A549 (cell line): ENCODE results near the gene OR10G8. TPM values are rescaled to one million over a fixed set of nuclear protein-coding genes. Genes with fewer than 3 reads are reported as not detected.

ENCODE experiments used
- ATAC-seq, 2 experiments: fragments of 200-7000 bp in 1 of 2; fragments of >200 bp in 1 of 2; cut with Nextera tagmentation in 1 of 2; cut with Tn5 transposase in 1 of 2; 3 replicates each; pipeline versions ENCODE4 v1.8.0 to v1.9.1; 2018 to 2020; ENCODE audit warnings: mild to moderate bottlenecking in 1 of 2, moderate library complexity in 1 of 2
- CTCF ChIA-PET: fragments of 300-600 bp; sonication (Branson Sonifier 250); formaldehyde crosslinking; extraction: SDS; loops from one replicate; lab custom pipeline; 2021; ENCODE audit warnings: antibody characterized with exemption, inconsistent platforms; lab: Yijun Ruan, JAX
- POLR2A ChIA-PET: fragments of 350-600 bp; formaldehyde crosslinking; extraction: SDS; loops from one replicate; lab custom pipeline; 2021; ENCODE audit warnings: antibody characterized with exemption, inconsistent platforms; lab: Yijun Ruan, JAX
- DNase-seq, 2 experiments: peaks; one replicate each; pipeline versions ENCODE4 v3.0.0 to v3.0.0-alpha.2; 2011 to 2016; ENCODE audit warnings: low read depth in 1 of 2, low spot score in 1 of 2
- FAIRE-seq: peaks from 2 replicates; lab custom pipeline; 2011; peaks lifted over from hg19 to GRCh38; lab: Jason Lieb, UNC
- H3K27ac ChIP-seq, 2 experiments: fragments of >200 bp; sonication (Bioruptor Twin); formaldehyde crosslinking; 3 replicates each; pipeline ENCODE4 v1.5.1; 2016 to 2017
- H3K4me1 ChIP-seq: fragments of >200 bp; sonication (Bioruptor Twin); formaldehyde crosslinking; 3 replicates; pipeline ENCODE4 v1.6.1; 2016
- H3K4me2 ChIP-seq: fragments of >200 bp; sonication (Bioruptor Twin); formaldehyde crosslinking; 3 replicates; pipeline ENCODE4 v1.6.1; 2016
- H3K4me3 ChIP-seq: fragments of >200 bp; sonication (Bioruptor Twin); formaldehyde crosslinking; 3 replicates; pipeline ENCODE4 v1.5.1; 2016
- H3K9me3 ChIP-seq: fragments of >200 bp; sonication (Bioruptor Twin); formaldehyde crosslinking; 3 replicates; pipeline ENCODE4 v1.6.1; 2016
- BCL3 ChIP-seq: fragments of >200 bp; sonication (Bioruptor Twin); formaldehyde crosslinking; IDR thresholded peaks from 3 replicates; pipeline ENCODE4 v1.6.1; 2016
- BHLHE40 ChIP-seq: IDR thresholded peaks from 2 replicates; pipeline ENCODE4 v1.6.1; 2012; ENCODE audit warnings: low read depth, low read length, inconsistent platforms
- CBX2 ChIP-seq: fragments of 200-600 bp; sonication (generic); IDR thresholded peaks from 2 replicates; pipeline ENCODE4 v1.6.1; 2016; ENCODE audit warnings: low read depth, mild to moderate bottlenecking, borderline replicate concordance
- CBX8 ChIP-seq: fragments of 200-600 bp; sonication (generic); IDR thresholded peaks from 2 replicates; pipeline ENCODE4 v1.6.1; 2016
- EP300 ChIP-seq, 2 experiments: fragments of >200 bp; sonication (Bioruptor Twin); formaldehyde crosslinking; IDR thresholded peaks; 2 replicates in 1 of 2; 3 replicates in 1 of 2; pipeline ENCODE4 v1.6.1; 2016 to 2017
- FOSB ChIP-seq: fragments of 250-450 bp; sonication (Bioruptor Pico); IDR thresholded peaks from 2 replicates; pipeline ENCODE4 v1.5.0; 2020; ENCODE audit warnings: mild to moderate bottlenecking, moderate library complexity
- HDAC2 ChIP-seq: fragments of 200-600 bp; sonication (generic); IDR thresholded peaks from 2 replicates; pipeline ENCODE4 v1.6.1; 2016
- HES2 ChIP-seq: fragments of >200 bp; sonication (Bioruptor Twin); formaldehyde crosslinking; IDR thresholded peaks from 2 replicates; pipeline ENCODE4 v1.6.1; 2016
- HEYL ChIP-seq: fragments of 250-450 bp; sonication (Bioruptor Pico); IDR thresholded peaks from 2 replicates; pipeline ENCODE4 v1.8.0; 2021; ENCODE audit warnings: mild to moderate bottlenecking, moderate library complexity
- HOXB5 ChIP-seq: fragments of 250-450 bp; sonication (Bioruptor Pico); IDR thresholded peaks from 2 replicates; pipeline ENCODE4 v1.5.0; 2020; ENCODE audit warnings: mild to moderate bottlenecking, moderate library complexity
- JUNB ChIP-seq: fragments of >200 bp; sonication (Bioruptor Twin); formaldehyde crosslinking; IDR thresholded peaks from 2 replicates; pipeline ENCODE4 v1.6.1; 2016
- KDM5A ChIP-seq: fragments of 200-600 bp; sonication (generic); IDR thresholded peaks from 2 replicates; pipeline ENCODE4 v1.6.1; 2016; ENCODE audit warnings: antibody characterized with exemption, mild to moderate bottlenecking
- MYC ChIP-seq: IDR thresholded peaks from 2 replicates; pipeline ENCODE4 v1.6.1; 2012; ENCODE audit warnings: mild to moderate bottlenecking, inconsistent platforms, low read length, improper control_type of control experiment, borderline replicate concordance
- NR3C1 ChIP-seq: fragments of >200 bp; sonication (Bioruptor Twin); formaldehyde crosslinking; IDR thresholded peaks from 3 replicates; pipeline ENCODE4 v1.6.1; 2017
- POLR2A ChIP-seq: IDR thresholded peaks from 2 replicates; pipeline ENCODE4 v1.6.1; 2012; ENCODE audit warnings: mild to moderate bottlenecking, low read length
- RCOR1 ChIP-seq: fragments of 150-350 bp; IDR thresholded peaks from 2 replicates; pipeline ENCODE4 v1.6.1; 2014; ENCODE audit warnings: antibody characterized with exemption, low read length, low read depth
- REST ChIP-seq: fragments of 200-600 bp; sonication (generic); IDR thresholded peaks from 2 replicates; pipeline ENCODE4 v1.6.1; 2016; ENCODE audit warnings: antibody characterized with exemption, mild to moderate bottlenecking, moderate library complexity
- RFX5 ChIP-seq: fragments of 450-650 bp; IDR thresholded peaks from 2 replicates; pipeline ENCODE4 v1.7.1; 2014; ENCODE audit warnings: antibody characterized with exemption, mild to moderate bottlenecking, moderate library complexity
- ZNF302 ChIP-seq: fragments of 250-450 bp; sonication (Bioruptor Pico); IDR thresholded peaks from 2 replicates; pipeline ENCODE4 v1.9.0; 2021; ENCODE audit warnings: inconsistent platforms, mild to moderate bottlenecking, moderate library complexity
- ZSCAN20 ChIP-seq: fragments of 250-450 bp; sonication (Bioruptor Pico); IDR thresholded peaks from 2 replicates; pipeline ENCODE4 v1.8.0; 2022; ENCODE audit warnings: mild to moderate bottlenecking, moderate library complexity
- WGBS: methylation state at CpG from one replicate; pipeline ENCODE4 v1.1.6; 2017; ENCODE audit errors: missing lambda C conversion rate; 5-methylcytosine and 5-hydroxymethylcytosine counted together
- polyA plus RNA-seq, 4 experiments: library from polyadenylated mRNA; depleted of rRNA in 3 of 4; stranded (reverse); fragments of >200 nt; fragmentation: RNase III in 1 of 4; extraction: RNeasy Plus Mini Kit Qiagen cat#74134 plus additional on column Dnase treatment in 1 of 4; gene quantifications; 2 replicates in 3 of 4; 3 replicates in 1 of 4; pipeline ENCODE4 v1.2.3, GENCODE V29; 2011 to 2017
- TF ChIP-seq, protein P1 (sequence below): fragments of 450-650 bp; IDR thresholded peaks from 2 replicates; pipeline ENCODE4 v1.6.1; 2014; ENCODE audit warnings: antibody characterized with exemption

OR10G8 gene
- polyA plus RNA-seq, 2 of the 4 experiments (the other 2 are of a cell fraction), result not detected

- H3K4me2 ChIP-seq, result no peak overlapping the region
- ChIA-PET CTCF (no interaction called here), POLR2A (no interaction called here)
- H3K4me3 ChIP-seq, result no peak overlapping the region
- TF ChIP-seq HEYL (CRISPR knock-in tag), result no peak
- no peak for TF ChIP-seq JUNB
- no peak for TF ChIP-seq RFX5
- no peak overlapping the region for H3K27ac ChIP-seq
- 50% methylated on average over 1 of the region's 1 CpG for WGBS
- no peak for FAIRE-seq
- no peak for DNase-seq
- no peaks in the 10 kb centered on the region for H3K9me3 ChIP-seq
- no peaks in the 10 kb centered on the region for H3K4me1 ChIP-seq
- no peak for ATAC-seq
Measured at GRCh38 chr11:124077266-124077665, 50.7 kb downstream of the OR10G8 start.

DNA sequence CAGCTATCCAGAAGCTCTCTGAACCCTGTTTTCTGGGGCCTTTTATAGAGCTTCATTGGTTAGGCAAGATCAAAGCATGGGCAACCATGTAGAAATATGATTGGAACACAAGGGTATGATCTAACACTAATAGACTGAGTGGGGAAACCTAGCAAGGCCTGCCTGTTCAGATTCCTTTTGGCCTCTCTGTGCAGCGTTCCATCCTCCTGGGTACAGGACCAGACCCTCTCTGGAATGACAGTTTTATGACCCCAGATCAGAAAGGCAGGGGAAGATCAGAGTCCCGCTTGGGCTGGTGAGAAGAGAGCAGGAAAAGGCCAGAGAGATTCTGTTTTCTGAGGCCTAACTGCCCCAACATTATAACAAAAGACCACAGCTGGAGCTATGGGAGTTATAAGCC lies 52.0 kb downstream of the OR10G8 start:
- FAIRE-seq (no peak), DNase-seq (no peak), ATAC-seq (no peak)
- Histone ChIP-seq H3K4me2 (no peak overlapping the region), H3K4me3 (no peak overlapping the region), H3K27ac (no peak overlapping the region), H3K9me3 (no peaks in the 10 kb centered on the region), H3K4me1 (no peaks in the 10 kb centered on the region)
- ChIA-PET CTCF (no interaction called here), POLR2A (no interaction called here)
- TF ChIP-seq ZSCAN20 (CRISPR knock-in tag) (no peak), HES2 (no peak), HOXB5 (CRISPR knock-in tag) (no peak), FOSB (CRISPR knock-in tag) (no peak), CBX2 (no peak), REST (no peak), RCOR1 (no peak), POLR2A (no peak), MYC (no peak), ZNF302 (CRISPR knock-in tag) (no peak), EP300 (IDR thresholded peaks at IDR 0.05) (no peak), KDM5A (no peak), JUNB (no peak)
- TF ChIP-seq, protein P1, sequence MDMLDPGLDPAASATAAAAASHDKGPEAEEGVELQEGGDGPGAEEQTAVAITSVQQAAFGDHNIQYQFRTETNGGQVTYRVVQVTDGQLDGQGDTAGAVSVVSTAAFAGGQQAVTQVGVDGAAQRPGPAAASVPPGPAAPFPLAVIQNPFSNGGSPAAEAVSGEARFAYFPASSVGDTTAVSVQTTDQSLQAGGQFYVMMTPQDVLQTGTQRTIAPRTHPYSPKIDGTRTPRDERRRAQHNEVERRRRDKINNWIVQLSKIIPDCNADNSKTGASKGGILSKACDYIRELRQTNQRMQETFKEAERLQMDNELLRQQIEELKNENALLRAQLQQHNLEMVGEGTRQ, result no peak
- 75% methylated on average over 2 of the region's 2 CpGs for WGBS

DNA sequence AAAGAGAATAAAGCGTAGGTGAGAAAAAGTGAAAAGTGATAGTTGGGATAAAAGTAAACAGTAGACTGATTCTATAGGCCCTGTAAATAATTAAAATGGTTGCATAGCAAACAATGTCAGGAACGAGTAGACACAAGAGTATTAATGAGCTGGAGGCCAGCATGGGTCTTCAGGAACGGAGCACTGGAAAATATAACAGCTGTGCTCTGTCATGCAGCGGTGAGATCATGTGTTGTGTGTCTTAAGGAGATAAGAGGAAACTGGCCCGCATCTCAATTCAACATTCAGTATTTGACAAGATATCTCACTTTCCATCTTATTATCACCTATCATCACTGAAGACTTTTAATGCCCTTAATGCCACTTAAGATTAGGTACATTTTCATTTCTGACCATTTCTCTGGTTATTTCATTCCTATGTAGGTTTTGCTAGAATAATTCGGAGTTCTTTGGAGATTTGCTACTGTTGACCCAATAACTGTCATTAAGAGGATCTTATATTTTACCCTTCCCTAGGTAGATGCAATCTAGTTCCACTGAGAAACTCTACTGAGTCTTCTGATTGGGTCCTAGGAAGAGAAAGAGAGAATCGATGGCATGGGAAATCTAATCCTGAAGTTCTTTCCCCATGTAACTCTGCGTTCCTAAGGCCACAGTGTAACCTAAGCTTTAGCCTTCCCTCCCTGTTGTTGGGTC lies 53.2 kb downstream of the OR10G8 start:
- no peaks in the 10 kb centered on the region for H3K9me3 ChIP-seq
- TF ChIP-seq MYC (no peak), BCL3 (no peak), CBX8 (no peak), ZSCAN20 (CRISPR knock-in tag) (no peak), BHLHE40 (no peak), NR3C1 (no peak), HDAC2 (no peak)
- TF ChIP-seq, all 56 proteins: peak for 0
- Histone ChIP-seq H3K4me3 (no peak overlapping the region), H3K27ac (no peak overlapping the region), H3K4me2 (no peak overlapping the region), H3K4me1 (no peaks in the 10 kb centered on the region)
- ChIA-PET POLR2A (no interaction called here), CTCF (interaction anchor here (1.7 kb wide), 1 partner anchor 8 kb away, joined by 4 read pairs; no protein-coding TSS in a partner anchor)
- FAIRE-seq, result no peak
- no peak for ATAC-seq
- no peak for DNase-seq
- 59% methylated on average over 8 of the region's 8 CpGs for WGBS

Other genes with a start within 250 kb of the OR10G8 start
- not detected in 2 replicates for gene OR6M1, start 220.4 kb upstream of the OR10G8 start, polyA plus RNA-seq (2011; rRNA removed)
- not detected in 3 replicates for gene OR6M1, start 220.4 kb upstream of the OR10G8 start, polyA plus RNA-seq (2017; fragmentation: RNase III; extraction: RNeasy Plus Mini Kit Qiagen cat#74134 plus additional on column Dnase treatment)
- gene TMEM225, start 141.1 kb upstream of the OR10G8 start, polyA plus RNA-seq (2011; rRNA removed), result not detected in 2 replicates
- not detected in 3 replicates for gene TMEM225, start 141.1 kb upstream of the OR10G8 start, polyA plus RNA-seq (2017; fragmentation: RNase III; extraction: RNeasy Plus Mini Kit Qiagen cat#74134 plus additional on column Dnase treatment)
- not detected in 2 replicates for gene OR8D4, start 124.6 kb upstream of the OR10G8 start, polyA plus RNA-seq (2011; rRNA removed)
- not detected in 3 replicates for gene OR8D4, start 124.6 kb upstream of the OR10G8 start, polyA plus RNA-seq (2017; fragmentation: RNase III; extraction: RNeasy Plus Mini Kit Qiagen cat#74134 plus additional on column Dnase treatment)
- gene OR4D5, start 87.2 kb upstream of the OR10G8 start, polyA plus RNA-seq (2011; rRNA removed), result not detected in 2 replicates
- gene OR4D5, start 87.2 kb upstream of the OR10G8 start, polyA plus RNA-seq (2017; fragmentation: RNase III; extraction: RNeasy Plus Mini Kit Qiagen cat#74134 plus additional on column Dnase treatment), result not detected in 3 replicates
- gene OR6T1, start 83.0 kb upstream of the OR10G8 start, polyA plus RNA-seq (2011; rRNA removed), result not detected in 2 replicates
- gene OR6T1, start 83.0 kb upstream of the OR10G8 start, polyA plus RNA-seq (2017; fragmentation: RNase III; extraction: RNeasy Plus Mini Kit Qiagen cat#74134 plus additional on column Dnase treatment), result not detected in 3 replicates
- not detected in 2 replicates for gene OR10S1, start 49.0 kb upstream of the OR10G8 start, polyA plus RNA-seq (2011; rRNA removed)
- not detected in 3 replicates for gene OR10S1, start 49.0 kb upstream of the OR10G8 start, polyA plus RNA-seq (2017; fragmentation: RNase III; extraction: RNeasy Plus Mini Kit Qiagen cat#74134 plus additional on column Dnase treatment)
- gene OR10G6, start 31.6 kb upstream of the OR10G8 start, polyA plus RNA-seq (2011; rRNA removed), result not detected in 2 replicates
- not detected in 3 replicates for gene OR10G6, start 31.6 kb upstream of the OR10G8 start, polyA plus RNA-seq (2017; fragmentation: RNase III; extraction: RNeasy Plus Mini Kit Qiagen cat#74134 plus additional on column Dnase treatment)
- not detected in 2 replicates for gene OR10G4, start 13.8 kb upstream of the OR10G8 start, polyA plus RNA-seq (2011; rRNA removed)
- not detected in 3 replicates for gene OR10G4, start 13.8 kb upstream of the OR10G8 start, polyA plus RNA-seq (2017; fragmentation: RNase III; extraction: RNeasy Plus Mini Kit Qiagen cat#74134 plus additional on column Dnase treatment)
- not detected in 2 replicates for gene OR10G9, start 3.8 kb upstream of the OR10G8 start, polyA plus RNA-seq (2011; rRNA removed)
- gene OR10G9, start 3.8 kb upstream of the OR10G8 start, polyA plus RNA-seq (2017; fragmentation: RNase III; extraction: RNeasy Plus Mini Kit Qiagen cat#74134 plus additional on column Dnase treatment), result not detected in 3 replicates
- gene OR10G7, start 14.5 kb downstream of the OR10G8 start, polyA plus RNA-seq (2011; rRNA removed), result not detected in 2 replicates
- gene OR10G7, start 14.5 kb downstream of the OR10G8 start, polyA plus RNA-seq (2017; fragmentation: RNase III; extraction: RNeasy Plus Mini Kit Qiagen cat#74134 plus additional on column Dnase treatment), result not detected in 3 replicates
- 1.5 TPM in 2 replicates for gene VWA5A, start 88.7 kb downstream of the OR10G8 start, polyA plus RNA-seq (2011; rRNA removed)
- gene VWA5A, start 88.7 kb downstream of the OR10G8 start, polyA plus RNA-seq (2017; fragmentation: RNase III; extraction: RNeasy Plus Mini Kit Qiagen cat#74134 plus additional on column Dnase treatment), result 0.12 to 0.24 TPM (median 0.18 TPM) in 3 replicates
- not detected in 2 replicates for gene OR10D3, start 156.5 kb downstream of the OR10G8 start, polyA plus RNA-seq (2011; rRNA removed)
- gene OR10D3, start 156.5 kb downstream of the OR10G8 start, polyA plus RNA-seq (2017; fragmentation: RNase III; extraction: RNeasy Plus Mini Kit Qiagen cat#74134 plus additional on column Dnase treatment), result not detected in 3 replicates
- not detected in 2 replicates for gene OR8G1, start 214.3 kb downstream of the OR10G8 start, polyA plus RNA-seq (2011; rRNA removed)
- gene OR8G1, start 214.3 kb downstream of the OR10G8 start, polyA plus RNA-seq (2017; fragmentation: RNase III; extraction: RNeasy Plus Mini Kit Qiagen cat#74134 plus additional on column Dnase treatment), result not detected in 3 replicates
- gene OR8G5, start 229.6 kb downstream of the OR10G8 start, polyA plus RNA-seq (2011; rRNA removed), result not detected in 2 replicates
- not detected in 3 replicates for gene OR8G5, start 229.6 kb downstream of the OR10G8 start, polyA plus RNA-seq (2017; fragmentation: RNase III; extraction: RNeasy Plus Mini Kit Qiagen cat#74134 plus additional on column Dnase treatment)